AG04449 (cell line): ENCODE data around the gene RASGEF1B.

Experiments
- CTCF ChIA-PET: fragments of 350-600 bp; formaldehyde crosslinking; extraction: SDS; loops from one replicate; lab custom pipeline; 2021; ENCODE audit warnings: antibody characterized with exemption; lab: Yijun Ruan, JAX
- POLR2A ChIA-PET: fragments of 400-600, 350-600 bp; formaldehyde crosslinking; extraction: SDS; loops from one replicate; lab custom pipeline; 2020; ENCODE audit warnings: antibody characterized with exemption, inconsistent platforms; lab: Yijun Ruan, JAX
- DNase-seq: peaks from one replicate; pipeline ENCODE4 v3.0.0-alpha.2; 2010; ENCODE audit warnings: low read depth, low spot score
- H3K4me3 ChIP-seq: 2 replicates; pipeline ENCODE4 v1.5.1; 2011; ENCODE audit warnings: low read depth, mild to moderate bottlenecking, control low read depth, low read length
- CTCF ChIP-seq: IDR thresholded peaks from one replicate; pipeline ENCODE4 v1.5.1; 2011; ENCODE audit warnings: mild to moderate bottlenecking, moderate library complexity, low read length, control low read depth, inconsistent platforms; ENCODE audit not compliant: insufficient read depth; ENCODE audit errors: missing control alignments

Gene RASGEF1B

GRCh38 chr4:81466841-81467671 lies 4.7 kb downstream of the RASGEF1B start:
- peak; percentile 33 for DNase-seq
- no peak overlapping the region for H3K4me3 ChIP-seq
- ChIA-PET CTCF (interaction anchor here (0.6 to 5.5 kb wide), 21 partner anchors 9 to 893 kb away, joined by 3 to 57 read pairs (median 4); no protein-coding TSS in a partner anchor), POLR2A (no interaction called here)
- peak; percentile 82 for TF ChIP-seq CTCF

- H3K4me3 ChIP-seq: no peak overlapping the region
- CTCF ChIA-PET: interaction anchor here (0.9 to 5.5 kb wide), 3 partner anchors 364 to 802 kb away, joined by 3 to 57 read pairs (median 42); no protein-coding TSS in a partner anchor
- POLR2A ChIA-PET: no interaction called here
- TF ChIP-seq CTCF: no peak
- no peak for DNase-seq
Observed at GRCh38 chr4:81465406-81466340, 6.0 kb downstream of the RASGEF1B start.

GRCh38 chr4:81460834-81461233 lies 10.9 kb downstream of the RASGEF1B start:
- no peak for DNase-seq
- POLR2A ChIA-PET: no interaction called here
- CTCF ChIA-PET: no interaction called here
- no peak overlapping the region for H3K4me3 ChIP-seq
- TF ChIP-seq CTCF: no peak

GRCh38 chr4:81460191-81460701 lies 11.5 kb downstream of the RASGEF1B start:
- H3K4me3 ChIP-seq: no peak overlapping the region
- DNase-seq: no peak
- CTCF ChIA-PET: no interaction called here
- POLR2A ChIA-PET: no interaction called here
- TF ChIP-seq CTCF: no peak

- DNase-seq: no peak
- no peak for TF ChIP-seq CTCF
- ChIA-PET POLR2A (no interaction called here), CTCF (interaction anchor here (1.2 to 1.5 kb wide), 2 partner anchors 8 to 241 kb away, joined by 3 to 6 read pairs; no protein-coding TSS in a partner anchor)
- no peak overlapping the region for H3K4me3 ChIP-seq
Observed at GRCh38 chr4:81459228-81459627, 12.5 kb downstream of the RASGEF1B start.
